Mesenchymal stem cell (in vitro differentiated cells and primary cell): ENCODE data around the gene POP7.

ENCODE experiments used
- DNase-seq: peaks from one replicate; pipeline ENCODE4 v3.0.0-alpha.2; 2013
- H2AFZ ChIP-seq: one replicate; pipeline ENCODE4 v1.6.1; 2013; ENCODE audit warnings: low read depth, mild to moderate bottlenecking, control low read depth, inconsistent platforms, low read length, moderate library complexity
- H2AK5ac ChIP-seq: 2 replicates; pipeline ENCODE4 v1.6.1; 2013; ENCODE audit warnings: low read length, moderate library complexity, mild to moderate bottlenecking, inconsistent platforms; ENCODE audit not compliant: severe bottlenecking
- H2BK120ac ChIP-seq: one replicate; pipeline ENCODE4 v1.6.1; 2013; ENCODE audit warnings: low read depth, mild to moderate bottlenecking, inconsistent platforms, low read length, moderate library complexity
- H2BK12ac ChIP-seq, 2 experiments: one replicate each; pipeline ENCODE4 v1.6.1; 2013; ENCODE audit warnings: inconsistent platforms in 2 of 2, low read length in 2 of 2, mild to moderate bottlenecking in 2 of 2, moderate library complexity in 2 of 2, control low read depth in 1 of 2
- H2BK15ac ChIP-seq: one replicate; pipeline ENCODE4 v1.6.1; 2013; ENCODE audit warnings: mild to moderate bottlenecking, low read depth, inconsistent platforms; ENCODE audit not compliant: poor library complexity, severe bottlenecking
- H2BK5ac ChIP-seq: 2 replicates; pipeline ENCODE4 v1.6.1; 2013; ENCODE audit warnings: low read depth, mild to moderate bottlenecking, low read length, control low read depth, inconsistent platforms; ENCODE audit not compliant: poor library complexity, severe bottlenecking
- H3K14ac ChIP-seq, 2 experiments: one replicate each; pipeline ENCODE4 v1.6.1; 2013; ENCODE audit warnings: inconsistent platforms in 2 of 2, low read length in 2 of 2, control low read depth in 1 of 2, mild to moderate bottlenecking in 1 of 2, moderate library complexity in 1 of 2
- H3K18ac ChIP-seq, 2 experiments: one replicate each; pipeline ENCODE4 v1.6.1; 2013; ENCODE audit warnings: inconsistent platforms in 2 of 2, low read length in 2 of 2, control low read depth in 1 of 2, low read depth in 1 of 2, mild to moderate bottlenecking in 1 of 2
- H3K23ac ChIP-seq, 2 experiments: one replicate each; pipeline ENCODE4 v1.6.1; 2013; ENCODE audit warnings: inconsistent platforms in 2 of 2, low read length in 2 of 2, mild to moderate bottlenecking in 2 of 2, moderate library complexity in 2 of 2, control low read depth in 1 of 2
- H3K27ac ChIP-seq: 2 replicates; pipeline ENCODE4 v1.5.1; 2013; ENCODE audit warnings: mild to moderate bottlenecking, moderate library complexity, low read length, control low read depth, inconsistent platforms; ENCODE audit not compliant: poor library complexity, severe bottlenecking
- H3K27me3 ChIP-seq, 2 experiments: 2 replicates each; pipeline versions ENCODE4 v1.6.1 to v1.7.0; 2013; ENCODE audit warnings: low read length in 2 of 2, mild to moderate bottlenecking in 2 of 2, moderate library complexity in 2 of 2, control low read depth in 1 of 2, inconsistent platforms in 1 of 2; ENCODE audit not compliant: control insufficient read depth in 1 of 2, insufficient read depth in 1 of 2
- H3K36me3 ChIP-seq, 2 experiments: 2 replicates each; pipeline versions ENCODE4 v1.6.1 to v1.7.0; 2013; ENCODE audit warnings: low read length in 2 of 2, control low read depth in 1 of 2, inconsistent platforms in 1 of 2, low read depth in 1 of 2, mild to moderate bottlenecking in 1 of 2; ENCODE audit not compliant: insufficient read depth in 2 of 2, control insufficient read depth in 1 of 2
- H3K4ac ChIP-seq, 2 experiments: one replicate each; pipeline ENCODE4 v1.6.1; 2013; ENCODE audit warnings: inconsistent platforms in 2 of 2, low read length in 2 of 2, mild to moderate bottlenecking in 2 of 2, moderate library complexity in 2 of 2, control low read depth in 1 of 2, low read depth in 1 of 2
- H3K4me1 ChIP-seq: 2 replicates; pipeline ENCODE4 v1.6.1; 2013; ENCODE audit warnings: low read depth, low read length, control low read depth; ENCODE audit not compliant: control insufficient read depth, insufficient read depth
- H3K4me2 ChIP-seq: 2 replicates; pipeline ENCODE4 v1.6.1; 2013; ENCODE audit warnings: low read length, mild to moderate bottlenecking, inconsistent platforms; ENCODE audit not compliant: poor library complexity, severe bottlenecking
- H3K4me3 ChIP-seq, 2 experiments: 2 replicates each; pipeline versions ENCODE4 v1.5.1 to v1.7.0; 2013; ENCODE audit warnings: low read length in 2 of 2, mild to moderate bottlenecking in 2 of 2, control low read depth in 1 of 2, low read depth in 1 of 2; ENCODE audit not compliant: insufficient read depth in 1 of 2
- H3K79me1 ChIP-seq: replicated peaks from 2 replicates; pipeline ENCODE4 v1.6.1; 2013; ENCODE audit warnings: mild to moderate bottlenecking, control low read depth, low read length, inconsistent platforms; ENCODE audit not compliant: poor library complexity, severe bottlenecking
- H3K9ac ChIP-seq: 2 replicates; pipeline ENCODE4 v1.7.0; 2013; ENCODE audit warnings: mild to moderate bottlenecking, low read length, moderate library complexity
- H3K9me3 ChIP-seq: 2 replicates; pipeline ENCODE4 v1.7.0; 2013; ENCODE audit warnings: mild to moderate bottlenecking, low read length; ENCODE audit not compliant: control insufficient read depth
- H4K8ac ChIP-seq: one replicate; pipeline ENCODE4 v1.6.1; 2013; ENCODE audit warnings: inconsistent platforms, mild to moderate bottlenecking, low read length, moderate library complexity
- H4K91ac ChIP-seq: one replicate; pipeline ENCODE4 v1.6.1; 2013; ENCODE audit warnings: mild to moderate bottlenecking, low read length, inconsistent platforms
- WGBS: methylation state at CpG from one replicate; pipeline ENCODE4 v1.1.7; 2013; ENCODE audit warnings: mixed read lengths; 5-methylcytosine and 5-hydroxymethylcytosine counted together

POP7 gene

GRCh38 chr7:100676501-100677306 is 29.2 kb upstream of the POP7 start:
- Histone ChIP-seq H2BK5ac (no peak overlapping the region), H3K36me3 (peaks cover 47 to 53% of the 10 kb centered on the region in 2 experiments), H3K4ac (no peak overlapping the region), H3K9ac (peak overlapping the region; percentile 63), H2BK12ac (no peak overlapping the region), H2BK120ac (no peak overlapping the region), H3K79me1 (peaks cover 23% of the 10 kb centered on the region), H2BK15ac (no peak overlapping the region), H3K4me1 (peaks cover 16% of the 10 kb centered on the region), H3K18ac (no peak overlapping the region), H2AFZ (no peak overlapping the region), H3K14ac (no peak overlapping the region), H3K27me3 (no peaks in the 10 kb centered on the region), H3K4me2 (peak overlapping the region; percentile 84), H4K91ac (no peak overlapping the region), H4K8ac (no peak overlapping the region), H2AK5ac (no peak overlapping the region), H3K4me3 (peak overlapping the region in 1 of 2 experiments; percentile 70), H3K23ac (peak overlapping the region in 1 of 2 experiments; percentile 5), H3K9me3 (no peaks in the 10 kb centered on the region), H3K27ac (no peak overlapping the region)
- WGBS: 94% methylated on average over 23 of the region's 23 CpGs
- no peak for DNase-seq

- Histone ChIP-seq H4K8ac (no peak overlapping the region), H2BK5ac (no peak overlapping the region), H4K91ac (no peak overlapping the region), H3K23ac (peak overlapping the region in 1 of 2 experiments; percentile 46), H3K18ac (no peak overlapping the region), H3K27ac (no peak overlapping the region), H3K4me1 (peaks cover 25% of the 10 kb centered on the region), H3K4ac (no peak overlapping the region), H2BK15ac (no peak overlapping the region), H3K4me2 (no peak overlapping the region), H2BK12ac (no peak overlapping the region), H3K79me1 (peaks cover 23% of the 10 kb centered on the region), H3K14ac (no peak overlapping the region), H2AK5ac (no peak overlapping the region), H2BK120ac (no peak overlapping the region), H3K4me3 (no peak overlapping the region), H2AFZ (no peak overlapping the region), H3K36me3 (peaks cover 56 to 62% of the 10 kb centered on the region in 2 experiments), H3K9me3 (no peaks in the 10 kb centered on the region), H3K27me3 (no peaks in the 10 kb centered on the region), H3K9ac (no peak overlapping the region)
- WGBS: 93% methylated on average over 33 of the region's 36 CpGs
- no peak for DNase-seq
Observed at GRCh38 chr7:100677308-100678267, 28.3 kb upstream of the POP7 start.

GRCh38 chr7:100678291-100678984 is 27.5 kb upstream of the POP7 start:
- Histone ChIP-seq H2BK120ac (no peak overlapping the region), H2BK15ac (no peak overlapping the region), H3K9me3 (no peaks in the 10 kb centered on the region), H3K14ac (peak overlapping the region in 1 of 2 experiments; percentile 55), H3K9ac (no peak overlapping the region), H3K79me1 (peaks cover 23% of the 10 kb centered on the region), H3K4me3 (no peak overlapping the region), H3K4ac (no peak overlapping the region), H3K27ac (no peak overlapping the region), H3K36me3 (peaks cover 65 to 70% of the 10 kb centered on the region in 2 experiments), H3K4me1 (peaks cover 27% of the 10 kb centered on the region), H2AK5ac (no peak overlapping the region), H3K27me3 (no peaks in the 10 kb centered on the region), H3K18ac (no peak overlapping the region), H2BK5ac (no peak overlapping the region), H2BK12ac (no peak overlapping the region), H3K23ac (peak overlapping the region in 1 of 2 experiments; percentile 86), H4K8ac (no peak overlapping the region), H2AFZ (no peak overlapping the region), H3K4me2 (no peak overlapping the region), H4K91ac (no peak overlapping the region)
- 94% methylated on average over 35 of the region's 35 CpGs for WGBS
- no peak for DNase-seq
